CD4-positive, alpha-beta T cell (primary cell): Measurements from ENCODE around the gene SCARF1. TPM values are rescaled to one million over a fixed set of nuclear protein-coding genes. Genes with fewer than 3 reads are reported as not detected.

Experiments
- ATAC-seq: fragments of 200-7000 bp; cut with Tn5 transposase; one replicate; pipeline ENCODE4 v1.10.0; 2022; ENCODE audit warnings: mild to moderate bottlenecking; ENCODE audit not compliant: poor library complexity
- CTCF ChIA-PET: fragments of 350-600 bp; sonication (Branson Sonifier 250); formaldehyde crosslinking; loops from one replicate; lab custom pipeline; 2021; ENCODE audit warnings: antibody characterized with exemption, inconsistent platforms; lab: Charles Lee
- POLR2A ChIA-PET: fragments of 350-600 bp; sonication (Branson Sonifier 250); formaldehyde crosslinking; loops from one replicate; lab custom pipeline; 2021; ENCODE audit warnings: antibody characterized with exemption, inconsistent platforms; lab: Charles Lee
- DNase-seq, 14 experiments: peaks; one replicate each; pipeline ENCODE4 v3.0.0-alpha.2; 2013 to 2020; ENCODE audit warnings: mixed read lengths in 2 of 14
- H3K27ac ChIP-seq, 2 donors: one replicate each; pipeline versions ENCODE4 v1.5.1 to v1.7.0; 2013; ENCODE audit warnings: low read length in 2 of 2, low read depth in 1 of 2, mild to moderate bottlenecking in 1 of 2
- H3K27me3 ChIP-seq, 2 experiments: 1 replicate in 1 of 2; 2 replicates in 1 of 2; pipeline versions ENCODE4 v1.6.1 to v1.7.0; 2013; ENCODE audit warnings: low read length in 2 of 2, control low read depth in 1 of 2, mild to moderate bottlenecking in 1 of 2, moderate library complexity in 1 of 2; ENCODE audit not compliant: insufficient read depth in 2 of 2, control insufficient read depth in 1 of 2
- H3K36me3 ChIP-seq: one replicate; pipeline ENCODE4 v1.6.1; 2013; ENCODE audit warnings: low read length, control low read depth; ENCODE audit not compliant: insufficient read depth
- H3K4me1 ChIP-seq: one replicate; pipeline ENCODE4 v1.6.1; 2013; ENCODE audit warnings: low read length, control low read depth; ENCODE audit not compliant: insufficient read depth
- H3K4me3 ChIP-seq: one replicate; pipeline ENCODE4 v1.5.1; 2013; ENCODE audit warnings: mild to moderate bottlenecking, low read length, moderate library complexity
- H3K9me3 ChIP-seq, 2 experiments: 1 replicate in 1 of 2; 2 replicates in 1 of 2; pipeline versions ENCODE4 v1.6.1 to v1.7.0; 2013; ENCODE audit warnings: low read length in 2 of 2, mild to moderate bottlenecking in 2 of 2, control low read depth in 1 of 2, moderate library complexity in 1 of 2; ENCODE audit not compliant: control insufficient read depth in 1 of 2, insufficient read depth in 1 of 2
- H3K27ac Mint-ChIP-seq: one replicate; pipeline ENCODE4 v1.8.0; 2020; ENCODE audit warnings: mixed read lengths
- H3K27me3 Mint-ChIP-seq: one replicate; pipeline ENCODE4 v1.8.0; 2021; ENCODE audit warnings: mixed read lengths
- H3K36me3 Mint-ChIP-seq: one replicate; pipeline ENCODE4 v1.8.0; 2021; ENCODE audit warnings: low read depth, mixed read lengths
- H3K4me1 Mint-ChIP-seq: one replicate; pipeline ENCODE4 v1.8.0; 2021; ENCODE audit warnings: low read depth, mixed read lengths
- H3K4me3 Mint-ChIP-seq: one replicate; pipeline ENCODE4 v1.8.0; 2020; ENCODE audit warnings: mild to moderate bottlenecking, mixed read lengths
- H3K9me3 Mint-ChIP-seq: one replicate; pipeline ENCODE4 v1.8.0; 2020; ENCODE audit warnings: mixed read lengths
- intact Hi-C, 2 experiments: fragments of 100-400 bp; cut with DNase I in 1 of 2; cut with micrococcal nuclease in 1 of 2; formaldehyde crosslinking; loops; one replicate each; pipeline versions ENCODE4 v1.15.1 to v1.9.0; 2023 to 2025; cut with DNase I, micrococcal nuclease
- total RNA-seq, 174 experiments: library from RNA in 2 of 174; stranded (reverse) in 2 of 174; gene quantifications; one replicate each; pipeline ENCODE4 v1.2.3 and lab custom pipeline; 2021 to 2026
- TF ChIP-seq, protein P1 (sequence below): fragments of 200-600 bp; IDR thresholded peaks from one replicate; pipeline ENCODE4 v1.8.0; 2022; ENCODE audit warnings: antibody characterized with exemption, mild to moderate bottlenecking

SCARF1 gene
- total RNA-seq, 2 experiments from 2014 or later = 0.41 to 0.45 TPM

DNA sequence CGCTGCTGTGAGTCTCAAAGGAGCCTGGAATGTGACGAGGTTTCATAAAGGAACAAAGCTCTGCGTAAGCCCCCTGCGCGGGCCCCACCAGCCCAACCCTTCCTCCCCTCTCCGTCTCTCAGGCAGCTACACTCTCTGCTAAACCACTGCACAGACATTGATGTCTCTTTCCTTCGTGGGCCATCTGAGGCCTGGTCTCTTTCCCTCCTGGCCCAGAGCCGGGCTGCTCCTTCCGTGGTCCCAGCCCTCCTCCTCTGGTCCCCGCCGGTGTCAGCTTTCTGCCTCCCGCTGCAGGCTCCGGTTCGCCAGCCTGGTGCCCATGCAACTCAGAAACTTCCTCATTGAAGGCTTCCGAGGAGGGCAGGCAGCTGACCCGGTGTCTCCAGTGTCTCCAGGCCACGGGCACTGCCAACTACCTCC is 7.4 kb downstream of the SCARF1 start:
- Mint-ChIP-seq H3K9me3 (no peaks in the 10 kb centered on the region), H3K36me3 (no peaks in the 10 kb centered on the region), H3K4me1 (no peaks in the 10 kb centered on the region), H3K4me3 (no peak overlapping the region), H3K27ac (no peak overlapping the region), H3K27me3 (no peaks in the 10 kb centered on the region)
- H3K27me3 ChIP-seq = no peaks in the 10 kb centered on the region
- no peak overlapping the region for H3K27ac ChIP-seq
- H3K4me3 ChIP-seq = no peak overlapping the region
- intact Hi-C loops = no loop called here
- no peak for ATAC-seq
- no peaks in the 10 kb centered on the region for H3K4me1 ChIP-seq
- POLR2A ChIA-PET = interaction anchor here (1.4 kb wide), 1 partner anchor 9 kb away, joined by 4 read pairs; no protein-coding TSS in a partner anchor
- peaks cover 0 to 5% of the 10 kb centered on the region in 2 experiments for H3K9me3 ChIP-seq
- H3K36me3 ChIP-seq = no peaks in the 10 kb centered on the region
- TF ChIP-seq, protein P1, sequence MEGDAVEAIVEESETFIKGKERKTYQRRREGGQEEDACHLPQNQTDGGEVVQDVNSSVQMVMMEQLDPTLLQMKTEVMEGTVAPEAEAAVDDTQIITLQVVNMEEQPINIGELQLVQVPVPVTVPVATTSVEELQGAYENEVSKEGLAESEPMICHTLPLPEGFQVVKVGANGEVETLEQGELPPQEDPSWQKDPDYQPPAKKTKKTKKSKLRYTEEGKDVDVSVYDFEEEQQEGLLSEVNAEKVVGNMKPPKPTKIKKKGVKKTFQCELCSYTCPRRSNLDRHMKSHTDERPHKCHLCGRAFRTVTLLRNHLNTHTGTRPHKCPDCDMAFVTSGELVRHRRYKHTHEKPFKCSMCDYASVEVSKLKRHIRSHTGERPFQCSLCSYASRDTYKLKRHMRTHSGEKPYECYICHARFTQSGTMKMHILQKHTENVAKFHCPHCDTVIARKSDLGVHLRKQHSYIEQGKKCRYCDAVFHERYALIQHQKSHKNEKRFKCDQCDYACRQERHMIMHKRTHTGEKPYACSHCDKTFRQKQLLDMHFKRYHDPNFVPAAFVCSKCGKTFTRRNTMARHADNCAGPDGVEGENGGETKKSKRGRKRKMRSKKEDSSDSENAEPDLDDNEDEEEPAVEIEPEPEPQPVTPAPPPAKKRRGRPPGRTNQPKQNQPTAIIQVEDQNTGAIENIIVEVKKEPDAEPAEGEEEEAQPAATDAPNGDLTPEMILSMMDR = no peak
- CTCF ChIA-PET = no interaction called here
- DNase-seq = no peak

DNA sequence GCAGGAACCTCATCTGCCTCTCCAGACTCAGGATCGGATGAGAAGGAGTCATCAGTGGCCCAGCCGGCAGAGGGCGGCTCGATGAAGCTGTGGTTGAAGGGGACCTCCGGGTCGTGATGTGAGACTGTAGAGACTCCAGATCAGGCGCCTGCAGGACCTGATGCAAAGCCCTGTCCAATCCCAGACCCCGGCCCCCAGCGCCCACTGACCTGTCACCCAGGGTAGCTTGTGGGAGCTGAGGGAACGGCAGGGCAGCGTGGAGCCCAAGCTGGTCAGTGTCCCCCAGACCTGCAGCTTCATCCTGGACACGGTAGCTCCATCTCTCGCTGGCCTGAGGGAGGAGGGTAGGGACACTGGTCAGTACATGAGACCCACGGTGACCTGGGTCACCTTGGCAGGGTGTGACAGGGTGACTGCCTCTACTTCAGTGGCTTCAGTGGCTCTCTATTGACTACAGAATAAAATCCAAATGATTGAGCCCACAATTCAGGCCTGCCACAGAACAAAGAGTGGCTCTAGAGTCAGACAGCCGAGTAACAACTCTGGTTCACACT is 8.7 kb downstream of the SCARF1 start:
- TF ChIP-seq, protein P1 = no peak
- H3K36me3 ChIP-seq = no peaks in the 10 kb centered on the region
- H3K4me3 Mint-ChIP-seq = no peak overlapping the region
- no peak for ATAC-seq
- H3K36me3 Mint-ChIP-seq = no peaks in the 10 kb centered on the region
- no peaks in the 10 kb centered on the region for H3K4me1 ChIP-seq
- H3K4me3 ChIP-seq = no peak overlapping the region
- H3K27me3 Mint-ChIP-seq = no peaks in the 10 kb centered on the region
- no peaks in the 10 kb centered on the region for H3K4me1 Mint-ChIP-seq
- CTCF ChIA-PET = interaction anchor here (1.2 kb wide), 1 partner anchor 12 kb away, joined by 3 read pairs; no protein-coding TSS in a partner anchor
- no peak overlapping the region for H3K27ac ChIP-seq
- POLR2A ChIA-PET = interaction anchor here (1.4 kb wide), 1 partner anchor 9 kb away, joined by 4 read pairs; the partner anchor contains the start of gene SLC43A2
- DNase-seq = no peak
- no peak overlapping the region for H3K27ac Mint-ChIP-seq
- no peaks in the 10 kb centered on the region for H3K27me3 ChIP-seq
- intact Hi-C loops = no loop called here
- H3K9me3 Mint-ChIP-seq = no peaks in the 10 kb centered on the region
- H3K9me3 ChIP-seq = no peaks in the 10 kb centered on the region

DNA sequence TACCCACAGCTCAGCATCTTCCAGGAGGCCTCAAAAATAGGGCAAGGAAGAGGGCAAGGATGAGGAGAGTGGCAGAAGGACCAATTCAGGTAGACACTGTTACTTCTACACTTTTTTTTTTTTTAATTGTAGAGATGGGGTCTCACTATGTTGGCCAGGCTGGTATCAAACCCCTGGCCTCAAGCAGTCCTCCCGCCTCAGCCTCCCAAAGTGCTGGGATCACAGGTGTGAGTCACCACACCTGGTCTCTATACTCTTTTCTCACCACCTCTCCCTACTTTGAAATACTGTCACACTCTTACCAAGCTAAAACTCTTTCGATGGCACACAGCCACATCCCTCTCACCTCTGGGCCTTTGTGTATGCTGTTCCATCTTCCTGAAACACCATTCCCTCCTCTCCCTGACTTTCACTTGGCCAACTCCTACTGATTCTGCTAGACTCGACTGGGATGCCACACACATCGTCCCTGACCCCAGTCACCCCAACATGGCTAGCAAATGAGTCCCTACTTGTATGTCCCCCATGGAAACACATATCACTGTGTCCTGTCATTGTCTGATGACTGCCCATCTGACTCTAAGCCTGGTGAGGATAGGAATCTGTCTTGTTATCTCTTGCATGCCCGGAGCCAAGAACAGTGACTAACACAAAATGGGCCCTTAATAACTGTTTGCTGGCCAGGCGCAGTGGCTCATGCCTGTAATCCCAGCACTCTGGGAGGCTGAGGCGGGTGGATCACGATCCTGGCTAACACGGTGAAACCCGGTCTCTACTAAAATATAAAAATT is 9.7 kb downstream of the SCARF1 start:
- Mint-ChIP-seq H3K27me3 (no peaks in the 10 kb centered on the region), H3K4me1 (no peaks in the 10 kb centered on the region), H3K4me3 (no peak overlapping the region), H3K27ac (no peak overlapping the region), H3K36me3 (no peaks in the 10 kb centered on the region), H3K9me3 (no peaks in the 10 kb centered on the region)
- CTCF ChIA-PET = no interaction called here
- no peak overlapping the region for H3K27ac ChIP-seq
- no peaks in the 10 kb centered on the region for H3K4me1 ChIP-seq
- TF ChIP-seq, protein P1 = no peak
- H3K27me3 ChIP-seq = no peaks in the 10 kb centered on the region
- H3K9me3 ChIP-seq = no peaks in the 10 kb centered on the region
- no peak overlapping the region for H3K4me3 ChIP-seq
- ATAC-seq (no peak), DNase-seq (no peak)
- no peaks in the 10 kb centered on the region for H3K36me3 ChIP-seq
- POLR2A ChIA-PET = no interaction called here
- intact Hi-C loops = no loop called here
